ENCODE results near the gene SLC29A1. TPM values are rescaled to one million over a fixed set of nuclear protein-coding genes. Genes with fewer than 3 reads are reported as not detected.

The SLC29A1 gene
- total and polyA plus RNA-seq, 2 donors (not counting 3 experiments of a cell fraction or from before 2014, with no cell fraction given) = 202 to 539 TPM

DNA sequence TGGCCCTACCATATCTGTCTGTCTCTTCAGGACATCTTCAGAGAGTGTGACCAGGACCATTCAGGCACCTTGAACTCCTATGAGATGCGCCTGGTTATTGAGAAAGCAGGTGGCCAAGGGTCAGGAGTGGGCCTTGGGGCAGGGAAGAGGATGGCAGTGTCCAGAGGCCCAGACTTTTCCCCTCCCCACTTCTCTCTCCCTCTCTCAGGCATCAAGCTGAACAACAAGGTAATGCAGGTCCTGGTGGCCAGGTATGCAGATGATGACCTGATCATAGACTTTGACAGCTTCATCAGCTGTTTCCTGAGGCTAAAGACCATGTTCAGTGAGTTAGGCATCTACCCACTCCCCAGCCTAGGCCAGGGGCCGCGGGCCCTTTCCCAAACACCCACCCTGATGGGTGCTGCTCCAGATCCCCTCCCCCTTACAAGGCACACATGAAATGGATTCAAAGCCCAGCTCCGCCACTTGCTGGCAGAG lies 40.4 kb upstream of the SLC29A1 start:
- Histone ChIP-seq H2AFZ (ENCODE audit: low read depth, low read length) (no peak overlapping the region), H3K4me1 (ENCODE audit: control insufficient read depth, extremely low read depth, insufficient read depth, low read length) (peaks cover 40% of the 10 kb centered on the region), H3K27me3 (ENCODE audit: control insufficient read depth in 2 of 2, insufficient read depth in 2 of 2, low read length in 2 of 2) (no peaks in the 10 kb centered on the region), H3K4me2 (ENCODE audit: insufficient read depth, low read length) (no peak overlapping the region), H4K20me1 (replicated peaks; ENCODE audit: control insufficient read depth, extremely low read depth, insufficient read depth, low read length) (no peaks in the 10 kb centered on the region), H3K36me3 (ENCODE audit: control insufficient read depth in 2 of 2, extremely low read depth in 1 of 2, insufficient read depth in 2 of 2, low read length in 2 of 2) (no peaks in the 10 kb centered on the region), H3K9me3 (replicated peaks; ENCODE audit: control insufficient read depth, insufficient read depth, low read length) (no peaks in the 10 kb centered on the region), H3K27ac (ENCODE audit: insufficient read depth, low read depth, low read length) (no peak overlapping the region), H3K9ac (replicated peaks; ENCODE audit: extremely low read depth, insufficient read depth, low read length) (no peak overlapping the region), H3K9me1 (replicated peaks; ENCODE audit: control insufficient read depth, extremely low read depth, insufficient read depth, low read length) (no peaks in the 10 kb centered on the region), H3K4me3 (replicated peaks in 1 of 3; ENCODE audit: insufficient read depth in 1 of 3, low read depth in 1 of 3, low read length in 3 of 3) (no peak overlapping the region), H3K79me2 (ENCODE audit: control insufficient read depth, insufficient read depth, low read length) (no peaks in the 10 kb centered on the region)
- intact Hi-C loops (cut with micrococcal nuclease) (no loop called here), dilution Hi-C loops (cut with MboI; ENCODE audit: extremely low pct_ligation_motif_present, low sequenced_read_pairs) (no loop called here)
- no peak for TF ChIP-seq JUN (IDR thresholded peaks at IDR 0.05; ENCODE audit: borderline replicate concordance, insufficient read depth, insufficient read length, low read depth)
- TF ChIP-seq EZH2 (IDR thresholded peaks at IDR 0.05; ENCODE audit: borderline replicate concordance, low read depth, low read length, severe bottlenecking) = no peak
- TF ChIP-seq MYC (IDR thresholded peaks at IDR 0.05; ENCODE audit: low read depth, low read length) = no peak
- no peak for TF ChIP-seq CTCF (IDR thresholded peaks at IDR 0.05; ENCODE audit: extremely low read depth in 1 of 2, insufficient read depth in 1 of 2, low read depth in 1 of 2, low read length in 2 of 2)
- TF ChIP-seq GATA2 (IDR thresholded peaks at IDR 0.05; ENCODE audit: insufficient read depth, insufficient read length, low read depth, low read length) = no peak
- no peak for TF ChIP-seq POLR2A (IDR thresholded peaks at IDR 0.05; ENCODE audit: low read depth, low read length)
- TF ChIP-seq, protein P1, sequence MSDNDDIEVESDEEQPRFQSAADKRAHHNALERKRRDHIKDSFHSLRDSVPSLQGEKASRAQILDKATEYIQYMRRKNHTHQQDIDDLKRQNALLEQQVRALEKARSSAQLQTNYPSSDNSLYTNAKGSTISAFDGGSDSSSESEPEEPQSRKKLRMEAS (IDR thresholded peaks at IDR 0.05; ENCODE audit: insufficient read depth, insufficient read length) = no peak
- no peak for TF ChIP-seq FOS (IDR thresholded peaks at IDR 0.05; ENCODE audit: borderline replicate concordance, insufficient read depth, low read length)
- TF ChIP-seq POLR2AphosphoS5 (IDR thresholded peaks at IDR 0.05; ENCODE audit: insufficient read depth, low read depth, low read length) = no peak
- no peak for FAIRE-seq
- DNase-seq (ENCODE audit: low read depth, low spot score) = no peak
- ChIA-PET POLR2A (no interaction called here), CTCF (interaction anchor here (1.6 kb wide), 1 partner anchor 10 kb away, joined by 5 read pairs; no protein-coding TSS in a partner anchor)
- no TSS peak for BruUV-seq (replicated peaks)
